MM.1S (cell line): Measurements from ENCODE around the gene MYO5C.

Experiments used
- DNase-seq: peaks from one replicate; pipeline ENCODE4 v3.0.0-alpha.2; 2015
- H2AFZ ChIP-seq: fragments of 300-600 bp; sonication (generic); 2 replicates; pipeline ENCODE4 v1.6.0; 2016; ENCODE audit warnings: antibody characterized with exemption, low read length
- H3F3A ChIP-seq: fragments of 300-600 bp; sonication (generic); 2 replicates; pipeline ENCODE4 v1.6.1; 2016; ENCODE audit warnings: mild to moderate bottlenecking, antibody characterized with exemption, low read length, moderate library complexity, mixed read lengths; ENCODE audit not compliant: insufficient read depth
- H3K27ac ChIP-seq: fragments of 300-600 bp; sonication (generic); 2 replicates; pipeline ENCODE4 v1.5.1; 2016; ENCODE audit warnings: mild to moderate bottlenecking, low read length
- H3K27me3 ChIP-seq: fragments of 300-600 bp; sonication (generic); replicated peaks from 2 replicates; pipeline ENCODE4 v1.6.0; 2016; ENCODE audit warnings: low read length; ENCODE audit not compliant: insufficient read depth
- H3K36me3 ChIP-seq: fragments of 300-600 bp; sonication (generic); replicated peaks from 2 replicates; pipeline ENCODE4 v1.6.1; 2016; ENCODE audit warnings: mild to moderate bottlenecking, low read length, mixed read lengths; ENCODE audit not compliant: insufficient read depth
- H3K4me1 ChIP-seq: fragments of 300-600 bp; sonication (generic); 2 replicates; pipeline ENCODE4 v1.6.1; 2016; ENCODE audit warnings: low read length, mixed read lengths
- H3K4me2 ChIP-seq: fragments of 300-600 bp; sonication (generic); 2 replicates; pipeline ENCODE4 v1.6.0; 2016; ENCODE audit warnings: low read depth, low read length
- H3K4me3 ChIP-seq: fragments of 300-600 bp; sonication (generic); 2 replicates; pipeline ENCODE4 v1.5.1; 2016; ENCODE audit warnings: low read length, mixed read lengths
- H3K79me2 ChIP-seq: fragments of 300-600 bp; sonication (generic); 2 replicates; pipeline ENCODE4 v1.6.1; 2016; ENCODE audit warnings: mixed run types, low read length, mixed read lengths
- H3K9ac ChIP-seq: fragments of 300-600 bp; sonication (generic); 2 replicates; pipeline ENCODE4 v1.6.1; 2016; ENCODE audit warnings: low read length, mixed read lengths
- H3K9me2 ChIP-seq: fragments of 300-600 bp; sonication (generic); replicated peaks from 2 replicates; pipeline ENCODE4 v1.6.1; 2016; ENCODE audit warnings: mild to moderate bottlenecking, low read length, mixed read lengths; ENCODE audit not compliant: insufficient read depth
- H3K9me3 ChIP-seq: fragments of 300-600 bp; sonication (generic); replicated peaks from 2 replicates; pipeline ENCODE4 v1.6.1; 2016; ENCODE audit warnings: mild to moderate bottlenecking, low read length, mixed read lengths; ENCODE audit not compliant: insufficient read depth
- H4K20me1 ChIP-seq: fragments of 300-600 bp; sonication (generic); 2 replicates; pipeline ENCODE4 v1.6.1; 2016; ENCODE audit warnings: mild to moderate bottlenecking, low read length, moderate library complexity, mixed read lengths; ENCODE audit not compliant: insufficient read depth
- CTCF ChIP-seq: fragments of 300-600 bp; sonication (generic); IDR thresholded peaks from 2 replicates; pipeline ENCODE4 v1.5.1; 2016; ENCODE audit warnings: antibody characterized with exemption, low read length, mixed read lengths
- EZH2 ChIP-seq: fragments of 300-600 bp; sonication (generic); optimal IDR thresholded peaks from 2 replicates; pipeline ENCODE3; 2017; ENCODE audit warnings: low read depth, mild to moderate bottlenecking, antibody characterized with exemption, low read length, mixed read lengths
- EZH2phosphoT487 ChIP-seq: fragments of 300-600 bp; sonication (generic); IDR thresholded peaks from 2 replicates; pipeline ENCODE4 v1.6.1; 2018; ENCODE audit warnings: antibody characterized with exemption, low read length

The MYO5C gene

DNA sequence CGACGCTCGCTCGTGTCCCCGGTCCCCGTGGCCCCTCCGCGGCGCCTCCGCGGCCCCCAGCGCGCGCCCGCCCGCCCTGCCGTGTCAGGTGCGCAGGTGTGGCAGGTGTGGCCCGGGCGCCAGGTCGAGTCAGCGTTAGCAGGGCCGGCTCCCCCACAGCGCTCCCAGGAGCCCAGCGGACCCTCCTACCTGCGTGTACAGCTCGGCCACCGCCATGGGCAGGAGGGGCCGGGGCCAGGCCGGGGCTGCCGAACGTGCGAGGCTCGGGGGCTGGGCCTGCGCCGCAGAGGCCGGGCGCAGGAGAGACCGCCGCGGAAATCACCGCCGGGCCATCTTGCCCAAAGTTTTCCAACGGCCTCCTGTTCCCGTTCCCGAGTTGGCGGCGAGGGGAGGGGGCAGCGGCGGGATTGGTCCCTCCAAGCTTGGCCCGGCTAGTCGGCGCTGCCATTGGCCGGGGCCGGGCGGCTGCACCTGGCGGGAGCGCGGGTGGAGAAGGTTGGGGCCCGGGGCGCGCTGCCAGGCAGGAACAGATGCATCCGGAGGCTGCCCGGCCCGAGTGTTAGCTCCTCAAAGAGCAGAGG lies at the start of gene MYO5C:
TSS of gene MYO5C (minus strand) at position 384 of the 581 bp plus-strand sequence. CDS start at position 216, 168 bp downstream.
- Histone ChIP-seq H2AFZ (peak within 1 kb of the TSS; percentile 81), H3K4me3 (peak within 1 kb of the TSS; percentile 70), H3K27ac (peak within 1 kb of the TSS; percentile 96), H3K27me3 (no peaks in the 10 kb centered on the region), H3K36me3 (no peaks in the 10 kb centered on the region), H3K79me2 (peaks cover 12% of the 10 kb centered on the region), H3K4me2 (peak within 1 kb of the TSS; percentile 94), H3K4me1 (peaks cover 28% of the 10 kb centered on the region), H4K20me1 (no peaks in the 10 kb centered on the region), H3K9me3 (no peaks in the 10 kb centered on the region), H3K9me2 (no peaks in the 10 kb centered on the region), H3F3A (peaks cover 40% of the 10 kb centered on the region), H3K9ac (peak within 1 kb of the TSS; percentile 91)
- DNase-seq, result peak; percentile 48
- TF ChIP-seq EZH2 (no peak), CTCF (no peak)

- H3K79me2 ChIP-seq, result peaks cover 6% of the 10 kb centered on the region; the same call in 1 of the 2 replicates
- no peak for DNase-seq
- no peak overlapping the region for H3K9ac ChIP-seq
- no peaks in the 10 kb centered on the region for H3K27me3 ChIP-seq
- H3K27ac ChIP-seq, result no peak overlapping the region
- H3K9me2 ChIP-seq, result no peaks in the 10 kb centered on the region
- H3K4me3 ChIP-seq, result no peak overlapping the region
- no peak overlapping the region for H3K4me2 ChIP-seq
- no peaks in the 10 kb centered on the region for H3K9me3 ChIP-seq
- no peaks in the 10 kb centered on the region for H3K4me1 ChIP-seq
- H2AFZ ChIP-seq, result no peak overlapping the region
- no peaks in the 10 kb centered on the region; the same call in 1 of the 2 replicates for H4K20me1 ChIP-seq
- H3F3A ChIP-seq, result no peaks in the 10 kb centered on the region; the same call in 1 of the 2 replicates
- peaks cover 9% of the 10 kb centered on the region; the same call in 1 of the 2 replicates for H3K36me3 ChIP-seq
- TF ChIP-seq EZH2phosphoT487 (no peak), CTCF (no peak), EZH2 (no peak)
Observed at GRCh38 chr15:52344592-52344991, 49.0 kb upstream of the MYO5C start.

DNA sequence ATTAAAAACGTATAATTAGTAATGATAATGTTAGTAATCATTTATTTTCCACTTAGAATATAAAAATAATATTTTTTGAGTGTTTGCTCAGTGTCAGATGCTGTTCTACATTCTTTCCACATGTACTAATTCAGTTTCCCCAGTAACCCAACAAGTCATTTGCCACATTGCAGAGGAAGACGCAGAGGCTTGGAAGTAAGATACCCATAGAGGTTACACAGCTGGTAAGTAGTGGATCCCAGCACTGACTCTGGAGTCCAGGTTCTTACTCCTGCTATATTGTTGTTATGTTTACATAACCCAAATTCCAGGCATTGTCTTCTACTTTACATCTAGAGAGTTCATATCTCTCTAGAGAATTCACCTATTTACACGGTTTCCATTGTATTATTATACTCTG lies 48.2 kb upstream of the MYO5C start:
- Histone ChIP-seq H3K4me3 (no peak overlapping the region), H3K27ac (no peak overlapping the region), H3K9ac (no peak overlapping the region), H3K36me3 (peaks cover 4% of the 10 kb centered on the region; the same call in 1 of the 2 replicates), H3K9me3 (no peaks in the 10 kb centered on the region), H3K4me2 (no peak overlapping the region), H3F3A (no peaks in the 10 kb centered on the region; the same call in 1 of the 2 replicates), H4K20me1 (no peaks in the 10 kb centered on the region; the same call in 1 of the 2 replicates), H2AFZ (no peak overlapping the region), H3K27me3 (no peaks in the 10 kb centered on the region), H3K4me1 (no peaks in the 10 kb centered on the region), H3K79me2 (peaks cover 8% of the 10 kb centered on the region; the same call in 1 of the 2 replicates), H3K9me2 (no peaks in the 10 kb centered on the region)
- no peak for DNase-seq
- TF ChIP-seq CTCF, result no peak
- TF ChIP-seq EZH2phosphoT487, result no peak
- TF ChIP-seq EZH2, result no peak
